Psoas muscle (tissue), 8 donors: Measurements from ENCODE around the gene MCM8. TPM values are rescaled to one million over a fixed set of nuclear protein-coding genes. Genes with fewer than 3 reads are reported as not detected.
A peak's percentile ranks its signal among the peaks of the same experiment; 100 is the strongest.

ENCODE experiments used
- ATAC-seq, 4 donors: fragments of 200-7000 bp; cut with Tn5 transposase; one replicate each; pipeline ENCODE4 v1.9.1; 2020; ENCODE audit warnings: moderate library complexity in 3 of 4, mild to moderate bottlenecking in 2 of 4
- DNase-seq, 2 donors: peaks; one replicate each; pipeline ENCODE4 v3.0.0-alpha.2; 2020
- H3K27ac ChIP-seq: fragments of 200-600 bp; one replicate; pipeline ENCODE4 v1.8.0; 2022
- H3K27me3 ChIP-seq, 3 donors: fragments of 200-600 bp in 1 of 3; one replicate each; pipeline versions ENCODE4 v1.6.1 to v1.8.0; 2013 to 2022; ENCODE audit warnings: low read length in 2 of 3, mild to moderate bottlenecking in 2 of 3, moderate library complexity in 1 of 3; ENCODE audit not compliant: insufficient read depth in 3 of 3
- H3K36me3 ChIP-seq, 2 donors: fragments of 200-600 bp in 1 of 2; one replicate each; pipeline versions ENCODE4 v1.6.1 to v1.8.0; 2013 to 2022; ENCODE audit warnings: low read depth in 1 of 2, mild to moderate bottlenecking in 1 of 2, moderate library complexity in 1 of 2; ENCODE audit not compliant: insufficient read depth in 1 of 2
- H3K4me1 ChIP-seq: fragments of 200-600 bp; one replicate; pipeline ENCODE4 v1.8.0; 2022
- H3K4me3 ChIP-seq: fragments of 200-600 bp; one replicate; pipeline ENCODE4 v1.8.0; 2022; ENCODE audit warnings: mild to moderate bottlenecking
- H3K9me3 ChIP-seq: fragments of 200-600 bp; one replicate; pipeline ENCODE4 v1.8.0; 2022
- CTCF ChIP-seq: fragments of 200-600 bp; IDR thresholded peaks from one replicate; pipeline ENCODE4 v1.8.0; 2022; ENCODE audit warnings: antibody characterized with exemption
- WGBS, 3 donors: extraction: QIAGEN DNeasy Blood & Tissue Kit; methylation state at CpG; one replicate each; pipeline versions ENCODE4 v1.1.6 to v1.1.7; 2013; 5-methylcytosine and 5-hydroxymethylcytosine counted together
- intact Hi-C, 2 donors: fragments of 100-400 bp; cut with DNase I; formaldehyde crosslinking; loops; one replicate each; pipeline versions ENCODE4 v1.11.0 to v1.14.2; 2022
- polyA plus RNA-seq, 3 donors: library from polyadenylated mRNA; stranded (reverse); fragments of 200-250 nt; gene quantifications; one replicate each; pipeline ENCODE4 v1.2.3, GENCODE V29; 2013
- total RNA-seq, 4 donors: library from RNA; stranded (reverse); fragmentation: NEBNext Ultra II Directional in 2 of 4; extraction: Animal tissue kit (Norgen Biotek cat#: 25700) in 2 of 4; gene quantifications; one replicate each; pipeline versions ENCODE4 v1.2.1 to v1.2.4, GENCODE V29; 2021 to 2023
- donor health status: healthy with polysubstance abuse.
- donor health status: DM: no; HTN: no; CAD: no; lungs with moderate emphysema.
- donor health status: Bipolar disorder and iron deficiency.
- donor health status: healthy.
- donor health status: DM: yes; HTN: yes; CAD: no.
- donor health status: DM: no; HTN: no; CAD: no.
- donor health status: DM: no; HTN: no; CAD: no.
- donor health status: DM: yes; HTN: yes; CAD: no.

MCM8 gene
- total and polyA plus RNA-seq, 7 donors = 2.9 to 14.8 (median 6.2) TPM

GRCh38 chr20:6044115-6044514 lies 93.7 kb downstream of the MCM8 start:
- no peak overlapping the region for H3K4me3 ChIP-seq
- ATAC-seq (peak in 2 of 4 donors; percentile 7 to 26), DNase-seq (no peak)
- no peak overlapping the region for H3K27ac ChIP-seq
- peaks cover 0 to 41% of the 10 kb centered on the region in 2 donors for H3K36me3 ChIP-seq
- no peak for TF ChIP-seq CTCF
- 67 to 79% (median 74%) methylated on average over 2 of the region's 2 CpGs for WGBS, 3 donors
- H3K4me1 ChIP-seq = no peaks in the 10 kb centered on the region
- intact Hi-C loops = no loop called here
- H3K9me3 ChIP-seq = no peaks in the 10 kb centered on the region
- H3K27me3 ChIP-seq = no peaks in the 10 kb centered on the region

- no peak for TF ChIP-seq CTCF
Measured at GRCh38 chr20:6045566-6045965, 95.1 kb downstream of the MCM8 start.

GRCh38 chr20:6046432-6046831 lies 96.0 kb downstream of the MCM8 start:
- WGBS, 3 donors = 53 to 56% (median 55%) methylated on average over 1 of the region's 1 CpG
- no peak for TF ChIP-seq CTCF

More at GRCh38 chr20:6045566-6045965, 95.1 kb downstream of the MCM8 start:
- intact Hi-C loops = no loop called here
- Histone ChIP-seq H3K27ac (no peak overlapping the region), H3K4me3 (no peak overlapping the region), H3K4me1 (no peaks in the 10 kb centered on the region), H3K27me3 (no peaks in the 10 kb centered on the region), H3K36me3 (peaks cover 0 to 28% of the 10 kb centered on the region in 2 donors), H3K9me3 (no peaks in the 10 kb centered on the region)
- DNase-seq (no peak), ATAC-seq (no peak)

GRCh38 chr20:6048391-6048790 lies 97.9 kb downstream of the MCM8 start:
- peaks cover 0 to 20% (median 3%) of the 10 kb centered on the region in 3 donors for H3K27me3 ChIP-seq
- no peak overlapping the region for H3K4me3 ChIP-seq
- DNase-seq (no peak), ATAC-seq (no peak)
- H3K4me1 ChIP-seq = peaks cover 5% of the 10 kb centered on the region
- peaks cover 0 to 5% of the 10 kb centered on the region in 2 donors for H3K36me3 ChIP-seq
- H3K9me3 ChIP-seq = no peaks in the 10 kb centered on the region
- no peak overlapping the region for H3K27ac ChIP-seq
- intact Hi-C loops = no loop called here
- WGBS, 3 donors = 86 to 88% (median 86%) methylated on average over 3 of the region's 3 CpGs
- no peak for TF ChIP-seq CTCF

More at GRCh38 chr20:6046432-6046831, 96.0 kb downstream of the MCM8 start:
- no peak for DNase-seq
- Histone ChIP-seq H3K27ac (no peak overlapping the region), H3K4me1 (no peaks in the 10 kb centered on the region), H3K9me3 (no peaks in the 10 kb centered on the region), H3K4me3 (no peak overlapping the region), H3K27me3 (peaks cover 0 to 7% (median 0%) of the 10 kb centered on the region in 3 donors), H3K36me3 (peaks cover 0 to 19% of the 10 kb centered on the region in 2 donors)
- intact Hi-C loops = no loop called here
- no peak for ATAC-seq

Other genes starting within 250 kb of the MCM8 start
- gene SHLD1, start 200.3 kb upstream of the MCM8 start, total RNA-seq = 1 to 10 TPM; 3.7 to 8.6 (median 7.5) TPM
- gene SHLD1, start 200.3 kb upstream of the MCM8 start, polyA plus RNA-seq = 10 to 100 TPM; 11.5 to 16.8 (median 12.7) TPM
- gene CHGB, start 39.1 kb upstream of the MCM8 start, total RNA-seq = 1 to 10 TPM in 1 of 4 donors, under 1 TPM in 3; 0.30 to 3.4 (median 0.64) TPM
- 10 to 100 TPM in 1 of 3 donors, under 1 TPM in 2; 0.08 to 91.8 (median 0.11) TPM for gene CHGB, start 39.1 kb upstream of the MCM8 start, polyA plus RNA-seq
- 10 to 100 TPM in 3 of 4 donors, 1 to 10 TPM in 1; 9.0 to 25.9 (median 21.6) TPM for gene TRMT6, start 119 bp upstream of the MCM8 start, total RNA-seq
- 100 to 1,000 TPM in 1 of 3 donors, 10 to 100 TPM in 2; 14.9 to 177 (median 25.6) TPM for gene TRMT6, start 119 bp upstream of the MCM8 start, polyA plus RNA-seq
- 100 to 1,000 TPM in 1 of 4 donors, 10 to 100 TPM in 3; 41.7 to 154 (median 68.2) TPM for gene CRLS1, start 55.5 kb downstream of the MCM8 start, total RNA-seq
- 100 to 1,000 TPM in 1 of 3 donors, 10 to 100 TPM in 2; 84.5 to 151 (median 86.5) TPM for gene CRLS1, start 55.5 kb downstream of the MCM8 start, polyA plus RNA-seq
- gene LRRN4, start 103.4 kb downstream of the MCM8 start, total RNA-seq = under 1 TPM in 1 of 4 donors, not detected in 3; 0.10 TPM
- under 1 TPM in 2 of 3 donors, not detected in 1; 0.03 to 0.09 TPM for gene LRRN4, start 103.4 kb downstream of the MCM8 start, polyA plus RNA-seq
- gene FERMT1, start 172.4 kb downstream of the MCM8 start, total RNA-seq = 1 to 10 TPM in 1 of 4 donors, under 1 TPM in 3; 0.13 to 1.0 (median 0.38) TPM
- under 1 TPM; 0.03 to 0.06 (median 0.04) TPM for gene FERMT1, start 172.4 kb downstream of the MCM8 start, polyA plus RNA-seq